GM19438 (cell line): Measurements from ENCODE around the gene SAMD14.

Experiments
- ATAC-seq: cut with Tn5 transposase; IDR thresholded peaks from one replicate; pipeline ENCODE4 v1.9.1; 2021; ENCODE audit warnings: low read depth; ENCODE audit not compliant: unreplicated experiment

The SAMD14 gene

GRCh38 chr17:50060951-50061712 is 68.8 kb downstream of the SAMD14 start:
- no peak for ATAC-seq
